Liver (tissue), 3 donors: Measurements from ENCODE around the gene PPP1R26.
"Not testable (repeated sequence)": the region's sequence is repeated elsewhere in the genome, so short reads cannot be mapped to it uniquely, and the experiment has no call there.

Experiments used
- FOXA1 ChIP-seq: IDR thresholded peaks from 2 replicates; pipeline ENCODE4 v1.6.1; 2016; ENCODE audit warnings: antibody characterized with exemption
- HNF4G ChIP-seq: IDR thresholded peaks from 2 replicates; pipeline ENCODE4 v1.6.1; 2016; ENCODE audit warnings: antibody characterized with exemption
- JUND ChIP-seq, 2 donors: IDR thresholded peaks; 2 replicates each; pipeline ENCODE4 v1.6.1; 2016; ENCODE audit warnings: antibody characterized with exemption in 2 of 2
- RAD21 ChIP-seq, 2 donors: IDR thresholded peaks; 2 replicates each; pipeline ENCODE4 v1.6.1; 2016; ENCODE audit warnings: antibody characterized with exemption in 2 of 2, mild to moderate bottlenecking in 2 of 2
- RXRA ChIP-seq, 2 donors: IDR thresholded peaks; 2 replicates each; pipeline ENCODE4 v1.6.1; 2017 to 2018; ENCODE audit warnings: antibody characterized with exemption in 2 of 2, mild to moderate bottlenecking in 1 of 2
- SP1 ChIP-seq: IDR thresholded peaks from 2 replicates; pipeline ENCODE4 v1.6.1; 2018; ENCODE audit warnings: antibody characterized with exemption, mild to moderate bottlenecking
- TAF1 ChIP-seq: conservative IDR thresholded peaks from 2 replicates; pipeline ENCODE4 v1.6.1; 2016; ENCODE audit warnings: antibody characterized with exemption, mild to moderate bottlenecking
- YY1 ChIP-seq: IDR thresholded peaks from 2 replicates; pipeline ENCODE4 v1.6.1; 2016; ENCODE audit warnings: antibody characterized with exemption, mild to moderate bottlenecking
- TF ChIP-seq, protein P1 (sequence below): fragments of 150-350 bp; IDR thresholded peaks from 2 replicates; pipeline ENCODE4 v1.5.1; 2017; ENCODE audit warnings: improper control_type of control experiment, low read depth, low read length; ENCODE audit not compliant: missing input control
- TF ChIP-seq, protein P2 (sequence below): IDR thresholded peaks from 2 replicates; pipeline ENCODE4 v1.6.1; 2016; ENCODE audit warnings: antibody characterized with exemption, mild to moderate bottlenecking
- TF ChIP-seq, protein P3 (sequence below): IDR thresholded peaks from 2 replicates; pipeline ENCODE4 v1.6.1; 2016; ENCODE audit warnings: antibody characterized with exemption
- TF ChIP-seq, protein P4 (sequence below): IDR thresholded peaks from 2 replicates; pipeline ENCODE4 v1.6.1; 2016; ENCODE audit warnings: antibody characterized with exemption
- TF ChIP-seq, protein P5 (sequence below): IDR thresholded peaks from 2 replicates; pipeline ENCODE4 v1.6.1; 2016; ENCODE audit warnings: antibody characterized with exemption
- donor health status: healthy.
- donor health status: healthy.

DNA sequence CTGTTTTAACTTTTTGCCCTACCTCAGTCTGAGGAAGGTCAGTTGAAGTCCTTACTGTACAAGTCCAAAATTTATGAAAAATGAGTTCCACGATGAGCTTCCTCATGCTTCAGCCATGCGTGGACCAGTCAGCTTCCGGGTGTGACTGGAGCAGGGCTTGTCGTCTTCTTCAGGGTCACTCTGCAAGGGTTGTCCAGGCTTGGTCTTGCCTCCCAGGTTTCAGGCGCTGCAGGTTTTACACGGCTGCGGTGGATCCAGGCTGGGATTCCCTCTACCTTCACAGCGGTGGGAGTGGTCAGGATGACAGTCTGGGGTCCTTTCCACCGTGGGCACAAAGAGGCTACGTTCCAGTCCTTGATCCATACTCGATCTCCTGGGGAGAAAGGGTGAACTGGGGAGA is 41.9 kb upstream of the PPP1R26 start:
- TF ChIP-seq, protein P1, sequence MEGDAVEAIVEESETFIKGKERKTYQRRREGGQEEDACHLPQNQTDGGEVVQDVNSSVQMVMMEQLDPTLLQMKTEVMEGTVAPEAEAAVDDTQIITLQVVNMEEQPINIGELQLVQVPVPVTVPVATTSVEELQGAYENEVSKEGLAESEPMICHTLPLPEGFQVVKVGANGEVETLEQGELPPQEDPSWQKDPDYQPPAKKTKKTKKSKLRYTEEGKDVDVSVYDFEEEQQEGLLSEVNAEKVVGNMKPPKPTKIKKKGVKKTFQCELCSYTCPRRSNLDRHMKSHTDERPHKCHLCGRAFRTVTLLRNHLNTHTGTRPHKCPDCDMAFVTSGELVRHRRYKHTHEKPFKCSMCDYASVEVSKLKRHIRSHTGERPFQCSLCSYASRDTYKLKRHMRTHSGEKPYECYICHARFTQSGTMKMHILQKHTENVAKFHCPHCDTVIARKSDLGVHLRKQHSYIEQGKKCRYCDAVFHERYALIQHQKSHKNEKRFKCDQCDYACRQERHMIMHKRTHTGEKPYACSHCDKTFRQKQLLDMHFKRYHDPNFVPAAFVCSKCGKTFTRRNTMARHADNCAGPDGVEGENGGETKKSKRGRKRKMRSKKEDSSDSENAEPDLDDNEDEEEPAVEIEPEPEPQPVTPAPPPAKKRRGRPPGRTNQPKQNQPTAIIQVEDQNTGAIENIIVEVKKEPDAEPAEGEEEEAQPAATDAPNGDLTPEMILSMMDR: not testable (repeated sequence)
- TF ChIP-seq, protein P2, sequence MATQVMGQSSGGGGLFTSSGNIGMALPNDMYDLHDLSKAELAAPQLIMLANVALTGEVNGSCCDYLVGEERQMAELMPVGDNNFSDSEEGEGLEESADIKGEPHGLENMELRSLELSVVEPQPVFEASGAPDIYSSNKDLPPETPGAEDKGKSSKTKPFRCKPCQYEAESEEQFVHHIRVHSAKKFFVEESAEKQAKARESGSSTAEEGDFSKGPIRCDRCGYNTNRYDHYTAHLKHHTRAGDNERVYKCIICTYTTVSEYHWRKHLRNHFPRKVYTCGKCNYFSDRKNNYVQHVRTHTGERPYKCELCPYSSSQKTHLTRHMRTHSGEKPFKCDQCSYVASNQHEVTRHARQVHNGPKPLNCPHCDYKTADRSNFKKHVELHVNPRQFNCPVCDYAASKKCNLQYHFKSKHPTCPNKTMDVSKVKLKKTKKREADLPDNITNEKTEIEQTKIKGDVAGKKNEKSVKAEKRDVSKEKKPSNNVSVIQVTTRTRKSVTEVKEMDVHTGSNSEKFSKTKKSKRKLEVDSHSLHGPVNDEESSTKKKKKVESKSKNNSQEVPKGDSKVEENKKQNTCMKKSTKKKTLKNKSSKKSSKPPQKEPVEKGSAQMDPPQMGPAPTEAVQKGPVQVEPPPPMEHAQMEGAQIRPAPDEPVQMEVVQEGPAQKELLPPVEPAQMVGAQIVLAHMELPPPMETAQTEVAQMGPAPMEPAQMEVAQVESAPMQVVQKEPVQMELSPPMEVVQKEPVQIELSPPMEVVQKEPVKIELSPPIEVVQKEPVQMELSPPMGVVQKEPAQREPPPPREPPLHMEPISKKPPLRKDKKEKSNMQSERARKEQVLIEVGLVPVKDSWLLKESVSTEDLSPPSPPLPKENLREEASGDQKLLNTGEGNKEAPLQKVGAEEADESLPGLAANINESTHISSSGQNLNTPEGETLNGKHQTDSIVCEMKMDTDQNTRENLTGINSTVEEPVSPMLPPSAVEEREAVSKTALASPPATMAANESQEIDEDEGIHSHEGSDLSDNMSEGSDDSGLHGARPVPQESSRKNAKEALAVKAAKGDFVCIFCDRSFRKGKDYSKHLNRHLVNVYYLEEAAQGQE: not testable (repeated sequence)
- not testable (repeated sequence) for TF ChIP-seq HNF4G; JUND (IDR thresholded peaks at IDR 0.05); YY1; TAF1; FOXA1; SP1; RXRA (IDR thresholded peaks at IDR 0.05); RAD21 (IDR thresholded peaks at IDR 0.05)
- TF ChIP-seq, protein P3, sequence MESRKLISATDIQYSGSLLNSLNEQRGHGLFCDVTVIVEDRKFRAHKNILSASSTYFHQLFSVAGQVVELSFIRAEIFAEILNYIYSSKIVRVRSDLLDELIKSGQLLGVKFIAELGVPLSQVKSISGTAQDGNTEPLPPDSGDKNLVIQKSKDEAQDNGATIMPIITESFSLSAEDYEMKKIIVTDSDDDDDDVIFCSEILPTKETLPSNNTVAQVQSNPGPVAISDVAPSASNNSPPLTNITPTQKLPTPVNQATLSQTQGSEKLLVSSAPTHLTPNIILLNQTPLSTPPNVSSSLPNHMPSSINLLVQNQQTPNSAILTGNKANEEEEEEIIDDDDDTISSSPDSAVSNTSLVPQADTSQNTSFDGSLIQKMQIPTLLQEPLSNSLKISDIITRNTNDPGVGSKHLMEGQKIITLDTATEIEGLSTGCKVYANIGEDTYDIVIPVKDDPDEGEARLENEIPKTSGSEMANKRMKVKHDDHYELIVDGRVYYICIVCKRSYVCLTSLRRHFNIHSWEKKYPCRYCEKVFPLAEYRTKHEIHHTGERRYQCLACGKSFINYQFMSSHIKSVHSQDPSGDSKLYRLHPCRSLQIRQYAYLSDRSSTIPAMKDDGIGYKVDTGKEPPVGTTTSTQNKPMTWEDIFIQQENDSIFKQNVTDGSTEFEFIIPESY: not testable (repeated sequence)
- TF ChIP-seq, protein P4, sequence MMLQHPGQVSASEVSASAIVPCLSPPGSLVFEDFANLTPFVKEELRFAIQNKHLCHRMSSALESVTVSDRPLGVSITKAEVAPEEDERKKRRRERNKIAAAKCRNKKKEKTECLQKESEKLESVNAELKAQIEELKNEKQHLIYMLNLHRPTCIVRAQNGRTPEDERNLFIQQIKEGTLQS: not testable (repeated sequence)
- TF ChIP-seq, protein P5, sequence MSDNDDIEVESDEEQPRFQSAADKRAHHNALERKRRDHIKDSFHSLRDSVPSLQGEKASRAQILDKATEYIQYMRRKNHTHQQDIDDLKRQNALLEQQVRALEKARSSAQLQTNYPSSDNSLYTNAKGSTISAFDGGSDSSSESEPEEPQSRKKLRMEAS: not testable (repeated sequence)
